Ishikawa (cell line): ENCODE results near the gene CLASRP.

Experiments
- CEBPB ChIP-seq: IDR thresholded peaks from 2 replicates; pipeline ENCODE4 v1.6.1; 2012
- CREB1 ChIP-seq: IDR thresholded peaks from 2 replicates; pipeline ENCODE4 v1.6.1; 2012; ENCODE audit warnings: low read depth
- EGR1 ChIP-seq: IDR thresholded peaks from 2 replicates; pipeline ENCODE4 v1.6.1; 2012
- EP300 ChIP-seq: IDR thresholded peaks from 2 replicates; pipeline ENCODE4 v1.6.1; 2012; ENCODE audit warnings: borderline replicate concordance
- FOXM1 ChIP-seq: IDR thresholded peaks from 2 replicates; pipeline ENCODE4 v1.6.1; 2012; ENCODE audit warnings: low read depth, borderline replicate concordance
- MAX ChIP-seq: IDR thresholded peaks from 2 replicates; pipeline ENCODE4 v1.6.1; 2012
- NFIC ChIP-seq: IDR thresholded peaks from 2 replicates; pipeline ENCODE4 v1.6.1; 2012
- RAD21 ChIP-seq: IDR thresholded peaks from 2 replicates; pipeline ENCODE4 v1.6.1; 2012; ENCODE audit warnings: low read depth
- TAF1 ChIP-seq: IDR thresholded peaks from 2 replicates; pipeline ENCODE4 v1.6.1; 2012; ENCODE audit warnings: low read depth, mild to moderate bottlenecking
- TCF12 ChIP-seq: IDR thresholded peaks from 2 replicates; pipeline ENCODE4 v1.6.1; 2012; ENCODE audit warnings: low read depth
- TEAD4 ChIP-seq: IDR thresholded peaks from 2 replicates; pipeline ENCODE4 v1.6.1; 2012
- YY1 ChIP-seq: IDR thresholded peaks from 2 replicates; pipeline ENCODE4 v1.6.1; 2012; ENCODE audit warnings: low read depth
- ZBTB7A ChIP-seq: IDR thresholded peaks from 2 replicates; pipeline ENCODE4 v1.6.1; 2012; ENCODE audit warnings: low read depth
- TF ChIP-seq, protein P1 (sequence below): IDR thresholded peaks from 2 replicates; pipeline ENCODE4 v1.6.1; 2012; ENCODE audit warnings: low read depth, mild to moderate bottlenecking
- TF ChIP-seq, protein P2 (sequence below): IDR thresholded peaks from 2 replicates; pipeline ENCODE4 v1.6.1; 2012

The CLASRP gene

DNA sequence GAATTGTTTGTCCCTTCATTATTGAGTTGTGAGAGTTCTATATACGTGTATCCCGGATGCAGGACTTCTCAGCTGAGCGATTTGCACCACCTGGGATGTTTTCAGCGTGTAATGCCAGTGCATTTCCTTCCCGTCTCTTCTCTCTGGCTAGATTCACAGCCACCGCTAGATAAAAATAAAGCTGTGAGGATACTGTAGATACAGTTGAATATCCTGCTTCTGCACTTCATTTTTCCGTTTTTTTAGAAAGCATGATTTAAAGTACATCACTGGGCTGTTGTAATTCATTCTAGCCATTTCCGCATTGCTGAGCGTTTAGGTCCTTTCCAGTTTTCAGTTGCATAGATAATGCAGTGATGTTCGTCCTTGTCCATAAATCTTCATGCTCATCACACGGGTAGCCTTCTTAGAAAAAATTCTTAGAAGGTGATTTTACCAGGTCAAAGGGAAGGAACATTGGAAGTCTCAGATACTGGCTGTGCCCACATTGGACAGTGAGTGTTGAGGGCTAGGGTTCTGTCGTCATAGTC, 68.8 kb downstream of the CLASRP start:
- no peak for TF ChIP-seq RAD21
- TF ChIP-seq TCF12, result no peak
- no peak for TF ChIP-seq CEBPB
- TF ChIP-seq CREB1, result no peak
- no peak for TF ChIP-seq NFIC
- no peak for TF ChIP-seq EGR1
- TF ChIP-seq, protein P1, sequence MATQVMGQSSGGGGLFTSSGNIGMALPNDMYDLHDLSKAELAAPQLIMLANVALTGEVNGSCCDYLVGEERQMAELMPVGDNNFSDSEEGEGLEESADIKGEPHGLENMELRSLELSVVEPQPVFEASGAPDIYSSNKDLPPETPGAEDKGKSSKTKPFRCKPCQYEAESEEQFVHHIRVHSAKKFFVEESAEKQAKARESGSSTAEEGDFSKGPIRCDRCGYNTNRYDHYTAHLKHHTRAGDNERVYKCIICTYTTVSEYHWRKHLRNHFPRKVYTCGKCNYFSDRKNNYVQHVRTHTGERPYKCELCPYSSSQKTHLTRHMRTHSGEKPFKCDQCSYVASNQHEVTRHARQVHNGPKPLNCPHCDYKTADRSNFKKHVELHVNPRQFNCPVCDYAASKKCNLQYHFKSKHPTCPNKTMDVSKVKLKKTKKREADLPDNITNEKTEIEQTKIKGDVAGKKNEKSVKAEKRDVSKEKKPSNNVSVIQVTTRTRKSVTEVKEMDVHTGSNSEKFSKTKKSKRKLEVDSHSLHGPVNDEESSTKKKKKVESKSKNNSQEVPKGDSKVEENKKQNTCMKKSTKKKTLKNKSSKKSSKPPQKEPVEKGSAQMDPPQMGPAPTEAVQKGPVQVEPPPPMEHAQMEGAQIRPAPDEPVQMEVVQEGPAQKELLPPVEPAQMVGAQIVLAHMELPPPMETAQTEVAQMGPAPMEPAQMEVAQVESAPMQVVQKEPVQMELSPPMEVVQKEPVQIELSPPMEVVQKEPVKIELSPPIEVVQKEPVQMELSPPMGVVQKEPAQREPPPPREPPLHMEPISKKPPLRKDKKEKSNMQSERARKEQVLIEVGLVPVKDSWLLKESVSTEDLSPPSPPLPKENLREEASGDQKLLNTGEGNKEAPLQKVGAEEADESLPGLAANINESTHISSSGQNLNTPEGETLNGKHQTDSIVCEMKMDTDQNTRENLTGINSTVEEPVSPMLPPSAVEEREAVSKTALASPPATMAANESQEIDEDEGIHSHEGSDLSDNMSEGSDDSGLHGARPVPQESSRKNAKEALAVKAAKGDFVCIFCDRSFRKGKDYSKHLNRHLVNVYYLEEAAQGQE, result no peak

DNA sequence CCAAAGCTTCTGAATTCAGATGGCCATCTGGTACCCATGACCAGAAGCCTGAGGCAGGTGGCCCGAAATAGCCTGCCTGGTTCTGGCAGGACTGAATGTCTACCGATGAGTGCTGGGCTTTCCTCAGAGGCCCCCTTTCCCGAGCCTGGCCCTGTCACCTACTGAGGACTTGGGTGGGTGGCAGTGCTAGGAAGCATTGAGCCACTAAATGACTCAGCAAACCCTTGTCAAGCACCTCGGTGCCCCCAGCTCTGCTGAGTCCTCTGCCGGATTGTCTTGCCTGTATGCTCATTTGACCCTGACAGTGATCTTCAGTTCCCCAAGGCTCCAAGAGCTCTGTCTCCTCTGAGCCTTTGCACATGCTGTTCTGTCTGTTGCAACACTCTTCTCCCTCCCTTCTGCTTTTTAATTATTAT, 72.0 kb downstream of the CLASRP start:
- TF ChIP-seq EGR1 (no peak), YY1 (no peak), MAX (no peak), ZBTB7A (no peak), EP300 (no peak), TCF12 (no peak), NFIC (no peak)
- TF ChIP-seq, protein P1, result no peak
- TF ChIP-seq, protein P2, sequence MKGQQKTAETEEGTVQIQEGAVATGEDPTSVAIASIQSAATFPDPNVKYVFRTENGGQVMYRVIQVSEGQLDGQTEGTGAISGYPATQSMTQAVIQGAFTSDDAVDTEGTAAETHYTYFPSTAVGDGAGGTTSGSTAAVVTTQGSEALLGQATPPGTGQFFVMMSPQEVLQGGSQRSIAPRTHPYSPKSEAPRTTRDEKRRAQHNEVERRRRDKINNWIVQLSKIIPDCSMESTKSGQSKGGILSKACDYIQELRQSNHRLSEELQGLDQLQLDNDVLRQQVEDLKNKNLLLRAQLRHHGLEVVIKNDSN, result no peak

- TF ChIP-seq ZBTB7A, result no peak
- TF ChIP-seq, protein P2, result no peak
- no peak for TF ChIP-seq NFIC
- TF ChIP-seq TAF1, result no peak
- TF ChIP-seq CREB1, result no peak
These were observed 73.4 kb downstream of the CLASRP start for GRCh38 chr19:45112111-45112827.

DNA sequence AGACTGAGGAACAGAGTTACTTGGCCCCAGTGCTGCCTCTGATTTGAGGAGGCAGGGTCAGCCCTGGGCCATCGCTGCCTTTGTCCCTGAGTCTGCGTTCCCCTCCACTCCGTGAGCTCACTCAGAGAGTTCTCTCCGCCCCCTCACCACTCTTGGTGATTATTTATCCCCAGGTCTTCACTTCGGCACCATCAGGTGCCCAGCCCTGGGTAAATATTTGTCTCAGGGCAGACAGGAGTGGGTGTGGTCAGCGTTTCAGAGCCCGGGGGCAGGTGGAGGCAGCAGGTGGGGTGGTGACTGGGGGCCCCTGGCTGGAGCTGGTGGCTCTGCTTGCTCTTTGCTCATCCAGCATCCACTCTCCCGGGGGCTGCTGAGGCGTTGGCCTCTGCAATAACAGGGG, 74.8 kb downstream of the CLASRP start:
- TF ChIP-seq YY1, result no peak
- no peak for TF ChIP-seq NFIC
- TF ChIP-seq, protein P1, result no peak
- TF ChIP-seq EP300, result no peak
- no peak for TF ChIP-seq TAF1
- TF ChIP-seq CREB1, result no peak

DNA sequence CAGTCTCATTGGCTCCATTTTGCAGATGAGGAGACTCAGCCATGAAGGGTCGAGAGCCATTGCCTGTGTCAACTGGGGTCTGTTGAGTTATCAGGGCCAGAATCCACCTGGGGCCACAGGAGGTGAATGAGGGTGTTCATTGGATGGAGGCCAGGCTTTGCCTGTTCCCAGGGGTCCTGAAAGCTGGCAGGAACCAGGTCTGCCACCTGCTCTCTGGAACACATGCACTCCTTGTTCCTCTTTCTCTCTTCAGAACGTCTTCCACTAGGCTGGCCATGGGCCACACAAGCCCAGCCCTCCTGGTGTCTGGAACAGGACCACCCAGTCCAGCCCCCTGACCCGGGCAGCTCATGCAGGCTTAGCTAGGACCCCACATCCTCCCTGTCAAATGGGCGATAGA, 75.3 kb downstream of the CLASRP start:
- TF ChIP-seq CEBPB (no peak), EGR1 (no peak), RAD21 (no peak), TAF1 (no peak), YY1 (no peak), TCF12 (no peak), EP300 (no peak), FOXM1 (no peak), TEAD4 (no peak), ZBTB7A (no peak), MAX (no peak), CREB1 (no peak)
- TF ChIP-seq, protein P2, result no peak
